Raji (cell line): ENCODE measurements around the gene GIPC3.

Source experiments
- POLR2A ChIP-seq: IDR thresholded peaks from 2 replicates; pipeline ENCODE4 v1.6.1; 2011; ENCODE audit warnings: low read depth, low read length, control low read depth; ENCODE audit not compliant: insufficient read depth

The GIPC3 gene

GRCh38 chr19:3615524-3616135 is 30.4 kb downstream of the GIPC3 start:
- TF ChIP-seq POLR2A: no peak

DNA sequence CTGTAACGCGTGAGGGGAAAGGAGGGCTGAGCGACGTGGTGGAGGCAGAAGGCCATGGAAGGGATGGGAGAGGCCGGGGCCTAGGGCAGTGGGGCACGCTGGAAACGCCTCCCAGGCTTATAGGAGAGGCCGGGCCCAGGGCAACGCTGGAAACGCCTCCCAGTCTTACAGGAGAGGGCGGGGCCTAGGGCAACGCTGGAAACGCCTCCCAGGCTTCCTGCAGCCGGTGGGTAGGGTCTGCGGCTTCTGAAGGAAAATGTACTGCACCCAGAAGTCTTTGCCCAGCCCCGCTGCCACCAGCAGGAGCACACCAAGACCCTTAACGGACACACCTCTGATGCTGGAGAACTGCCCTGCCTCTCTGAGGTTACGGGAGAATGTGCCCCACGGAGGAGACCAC is 32.2 kb downstream of the GIPC3 start:
- TF ChIP-seq POLR2A: no peak

GRCh38 chr19:3618144-3618810 is 33.0 kb downstream of the GIPC3 start:
- no peak for TF ChIP-seq POLR2A

- TF ChIP-seq POLR2A: no peak
These were observed 33.7 kb downstream of the GIPC3 start for GRCh38 chr19:3618811-3619630.

GRCh38 chr19:3619631-3620012 is 34.3 kb downstream of the GIPC3 start:
- no peak for TF ChIP-seq POLR2A

DNA sequence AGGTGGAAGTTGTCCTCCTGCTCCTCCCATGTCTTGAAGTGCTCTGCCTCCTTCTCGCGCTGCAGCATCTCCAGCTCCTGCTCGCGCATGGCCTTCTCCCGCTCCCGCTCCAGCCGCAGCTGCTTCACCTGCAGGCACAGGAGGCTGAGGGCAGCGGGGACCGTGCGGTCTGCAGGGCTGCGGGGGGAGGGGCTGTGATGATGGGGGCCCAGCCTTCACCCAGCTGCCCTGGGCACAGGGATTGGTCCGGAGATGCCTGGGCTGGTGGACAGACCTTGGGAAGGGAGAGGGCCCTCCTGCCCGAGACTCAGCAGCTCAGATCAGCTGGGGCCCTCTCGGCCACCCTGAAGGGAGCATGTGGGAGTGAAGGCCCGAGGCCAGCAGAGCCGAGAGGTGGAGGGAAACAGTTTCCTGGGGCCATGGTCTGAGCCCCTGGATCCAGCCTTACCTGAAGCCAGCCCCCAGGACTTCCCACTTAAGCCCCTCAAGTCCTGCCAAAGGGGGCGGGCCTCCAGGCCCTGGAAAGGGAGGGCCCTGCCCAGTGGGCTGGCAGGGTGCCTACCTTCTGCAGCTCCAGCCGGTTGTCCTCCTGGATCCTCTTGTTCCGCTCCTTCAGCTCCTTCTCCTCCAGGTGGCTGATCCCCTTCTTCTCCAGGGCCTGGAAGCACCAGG is 35.0 kb downstream of the GIPC3 start:
- TF ChIP-seq POLR2A: no peak

GRCh38 chr19:3620817-3621547 is 35.7 kb downstream of the GIPC3 start:
- TF ChIP-seq POLR2A: no peak

GRCh38 chr19:3621689-3622088 is 36.4 kb downstream of the GIPC3 start:
- TF ChIP-seq POLR2A: no peak

- no peak for TF ChIP-seq POLR2A
These were observed 36.9 kb downstream of the GIPC3 start for GRCh38 chr19:3622224-3622623.

- no peak for TF ChIP-seq POLR2A
These were observed 38.4 kb downstream of the GIPC3 start for GRCh38 chr19:3623716-3624115.

DNA sequence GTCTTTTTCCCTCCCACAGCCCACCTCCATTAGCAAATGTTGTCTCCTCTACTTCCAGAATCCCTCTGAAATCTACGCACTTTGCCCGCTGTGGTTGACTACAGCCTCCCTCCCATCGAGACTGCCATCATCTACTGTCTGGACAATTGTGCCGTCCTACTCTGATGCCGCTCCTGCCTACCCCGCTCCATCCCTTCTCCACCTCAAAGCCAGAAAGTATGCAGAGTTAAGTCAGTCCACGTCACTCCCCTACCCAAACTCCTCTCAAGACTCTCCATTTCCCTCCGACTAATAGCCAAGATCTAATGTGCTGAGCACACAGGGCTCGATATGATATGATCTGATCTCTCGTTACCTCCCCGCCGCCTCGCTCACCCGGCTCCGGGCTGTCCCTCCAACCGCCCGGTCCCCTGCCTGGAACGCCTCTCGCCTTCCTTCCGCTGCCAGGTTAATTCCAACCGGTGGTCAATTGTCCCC is 40.8 kb downstream of the GIPC3 start:
- TF ChIP-seq POLR2A: no peak

DNA sequence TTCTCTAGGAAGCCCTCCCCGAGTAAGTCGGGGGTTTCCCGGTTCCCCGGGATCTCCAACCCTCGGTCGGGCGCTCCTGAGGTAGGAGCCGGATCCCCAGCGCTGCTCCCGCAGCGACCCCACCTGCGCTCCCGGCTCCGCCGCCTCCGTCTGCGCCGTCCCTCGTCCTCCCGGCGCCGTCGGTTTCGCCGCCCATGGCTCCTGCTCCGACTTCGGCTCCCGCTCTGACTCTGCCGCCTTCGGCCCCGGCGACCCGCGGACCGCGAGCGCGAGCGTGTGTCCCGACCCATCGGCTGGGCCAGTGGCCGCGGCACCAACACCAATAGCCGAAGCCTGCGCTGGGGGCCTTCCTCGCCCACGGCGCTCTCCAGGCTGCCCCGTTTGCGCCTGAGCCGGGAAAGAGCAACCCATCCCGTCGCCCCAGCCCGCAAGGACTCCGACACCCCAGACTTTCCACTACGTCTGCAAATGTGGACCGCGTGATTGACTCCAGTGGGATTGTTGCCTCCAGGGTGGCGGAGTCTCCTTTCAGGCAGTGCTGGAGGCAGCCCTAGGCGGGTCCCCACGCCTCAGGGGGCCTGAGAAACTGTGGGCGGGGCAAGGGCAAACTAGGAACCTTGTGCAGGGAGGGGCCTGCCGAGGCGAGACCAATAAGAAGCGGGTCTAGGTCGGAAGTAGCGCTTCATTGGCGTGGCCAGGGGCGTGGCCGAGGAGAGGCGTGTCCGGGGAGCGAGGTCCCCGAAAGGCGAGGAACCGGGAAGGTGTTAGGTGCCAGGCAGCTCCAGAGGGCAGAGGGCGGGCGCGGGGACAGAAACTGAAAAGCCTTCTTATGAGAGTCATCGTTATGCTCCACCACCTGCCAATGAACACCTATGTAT is 41.4 kb downstream of the GIPC3 start, which contains the start of gene CACTIN:
CACTIN (minus strand) TSS at position 318 of the 878 bp plus-strand sequence; CDS start at position 290, 28 bp downstream.
- TF ChIP-seq POLR2A: peak; percentile 63

GRCh38 chr19:3627351-3627723 is 42.1 kb downstream of the GIPC3 start:
- no peak for TF ChIP-seq POLR2A
